ENCODE measurements around the gene KMT2C.

GRCh38 chr7:152395112-152395511, 40.7 kb downstream of the KMT2C start:
- no peak for TF ChIP-seq CTCF (IDR thresholded peaks at IDR 0.05 in 8 of 11, conservative IDR thresholded peaks at IDR 0.05 in 3 of 11)
- no peak for TF ChIP-seq POLR2A (IDR thresholded peaks at IDR 0.05)
- TF ChIP-seq POLR2AphosphoS5 (IDR thresholded peaks at IDR 0.05): no peak
